Uterus (tissue), 2 donors: ENCODE measurements around the gene HTR1B.

Experiments
- POLR2A ChIP-seq, 2 donors: fragments of 450-650 bp; IDR thresholded peaks; one replicate each; pipeline ENCODE4 v1.6.1; 2016; ENCODE audit warnings: antibody characterized with exemption in 2 of 2, mild to moderate bottlenecking in 1 of 2, moderate library complexity in 1 of 2
- TF ChIP-seq, protein P1 (sequence below), 4 experiments: fragments of 200-600 bp in 2 of 4; fragments of 450-650 bp in 2 of 4; sonication (generic) in 2 of 4; IDR thresholded peaks; one replicate each; pipeline ENCODE4 v1.5.1; 2016 to 2019; ENCODE audit warnings: antibody characterized with exemption in 4 of 4, mild to moderate bottlenecking in 2 of 4, moderate library complexity in 1 of 4

DNA sequence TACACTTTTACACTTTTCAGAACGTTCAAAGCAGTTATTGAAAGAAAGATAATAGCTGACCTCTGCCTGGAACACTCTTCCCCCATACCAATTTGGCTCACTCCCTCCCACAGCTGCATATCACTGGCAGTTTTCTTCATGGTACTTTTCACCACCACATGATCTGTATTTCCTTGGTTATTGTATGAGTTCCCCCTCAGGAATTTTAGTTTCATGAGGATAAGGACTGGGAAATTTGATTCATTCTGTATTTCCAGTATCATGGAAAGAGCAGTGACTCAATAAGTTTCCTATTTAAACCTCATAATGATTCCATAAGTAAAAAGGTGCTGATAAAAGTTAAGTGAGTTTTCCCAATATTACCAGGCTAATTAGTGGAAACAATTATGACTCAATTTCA lies 16.0 kb downstream of the HTR1B start:
- TF ChIP-seq, protein P1, sequence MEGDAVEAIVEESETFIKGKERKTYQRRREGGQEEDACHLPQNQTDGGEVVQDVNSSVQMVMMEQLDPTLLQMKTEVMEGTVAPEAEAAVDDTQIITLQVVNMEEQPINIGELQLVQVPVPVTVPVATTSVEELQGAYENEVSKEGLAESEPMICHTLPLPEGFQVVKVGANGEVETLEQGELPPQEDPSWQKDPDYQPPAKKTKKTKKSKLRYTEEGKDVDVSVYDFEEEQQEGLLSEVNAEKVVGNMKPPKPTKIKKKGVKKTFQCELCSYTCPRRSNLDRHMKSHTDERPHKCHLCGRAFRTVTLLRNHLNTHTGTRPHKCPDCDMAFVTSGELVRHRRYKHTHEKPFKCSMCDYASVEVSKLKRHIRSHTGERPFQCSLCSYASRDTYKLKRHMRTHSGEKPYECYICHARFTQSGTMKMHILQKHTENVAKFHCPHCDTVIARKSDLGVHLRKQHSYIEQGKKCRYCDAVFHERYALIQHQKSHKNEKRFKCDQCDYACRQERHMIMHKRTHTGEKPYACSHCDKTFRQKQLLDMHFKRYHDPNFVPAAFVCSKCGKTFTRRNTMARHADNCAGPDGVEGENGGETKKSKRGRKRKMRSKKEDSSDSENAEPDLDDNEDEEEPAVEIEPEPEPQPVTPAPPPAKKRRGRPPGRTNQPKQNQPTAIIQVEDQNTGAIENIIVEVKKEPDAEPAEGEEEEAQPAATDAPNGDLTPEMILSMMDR (IDR thresholded peaks at IDR 0.05) = no peak
- TF ChIP-seq POLR2A (IDR thresholded peaks at IDR 0.05) = no peak
